Esophagus muscularis mucosa (tissue), 4 donors: ENCODE results near the gene ABR. TPM values are rescaled to one million over a fixed set of nuclear protein-coding genes. Genes with fewer than 3 reads are reported as not detected.

Experiments
- DNase-seq: peaks from one replicate; pipeline ENCODE4 v3.0.0-alpha.2; 2017; ENCODE audit errors: extremely low spot score
- H3K27ac ChIP-seq, 4 donors: fragments of 200-600 bp; sonication (generic); replicated peaks in 1 of 4; 1 replicate in 3 of 4; 2 replicates in 1 of 4; pipeline ENCODE4 v1.5.1; 2016 to 2019; ENCODE audit warnings: mild to moderate bottlenecking in 1 of 4
- H3K27me3 ChIP-seq, 4 donors: fragments of 200-600 bp; sonication (generic); one replicate each; pipeline versions ENCODE4 v1.5.1 to v1.6.0; 2016 to 2019
- H3K36me3 ChIP-seq, 4 donors: fragments of 200-600 bp; sonication (generic); one replicate each; pipeline ENCODE4 v1.5.1; 2016 to 2019
- H3K4me1 ChIP-seq, 4 donors: fragments of 200-600 bp; sonication (generic); one replicate each; pipeline ENCODE4 v1.5.1; 2016 to 2019
- H3K4me3 ChIP-seq, 4 donors: fragments of 200-600 bp; sonication (generic); 1 replicate in 2 of 4; 2 replicates in 2 of 4; pipeline ENCODE4 v1.5.1; 2016 to 2019; ENCODE audit warnings: mild to moderate bottlenecking in 4 of 4, moderate library complexity in 1 of 4
- H3K9me3 ChIP-seq, 4 donors: fragments of 200-600 bp; sonication (generic); 1 replicate in 3 of 4; 2 replicates in 1 of 4; pipeline ENCODE4 v1.5.1; 2016 to 2019
- CTCF ChIP-seq, 3 experiments: fragments of 200-600 bp in 2 of 3; fragments of 450-650 bp in 1 of 3; sonication (generic) in 2 of 3; IDR thresholded peaks; one replicate each; pipeline ENCODE4 v1.5.1; 2017 to 2019; ENCODE audit warnings: antibody characterized with exemption in 3 of 3, mild to moderate bottlenecking in 2 of 3, moderate library complexity in 1 of 3
- EP300 ChIP-seq: sonication (generic); formaldehyde crosslinking; IDR thresholded peaks from one replicate; pipeline ENCODE4 v1.6.1; 2017; ENCODE audit warnings: antibody characterized with exemption
- POLR2A ChIP-seq: fragments of 450-650 bp; IDR thresholded peaks from one replicate; pipeline ENCODE4 v1.6.1; 2017; ENCODE audit warnings: antibody characterized with exemption, moderate library complexity, mild to moderate bottlenecking, low read depth
- POLR2AphosphoS5 ChIP-seq, 2 donors: sonication (generic); formaldehyde crosslinking; IDR thresholded peaks; one replicate each; pipeline ENCODE4 v1.6.1; 2017; ENCODE audit warnings: antibody characterized with exemption in 2 of 2
- WGBS: methylation state at CpG from one replicate; pipeline ENCODE4 v1.1.5; 2018; 5-methylcytosine and 5-hydroxymethylcytosine counted together
- intact Hi-C: fragments of 100-400 bp; cut with DNase I; formaldehyde crosslinking; loops from one replicate; pipeline ENCODE4 v1.15.1; 2023
- total RNA-seq, 4 donors: library from RNA; depleted of rRNA; stranded (reverse); fragments of >200 nt; gene quantifications; one replicate each; pipeline versions ENCODE4 v1.1.0 to v1.2.1, GENCODE V29; 2016

Gene ABR
- total RNA-seq, 4 donors from 2014 or later = 98.4 to 142 (median 114) TPM

GRCh38 chr17:965311-965989 is 214.3 kb downstream of the ABR start:
- DNase-seq = no peak
- TF ChIP-seq POLR2AphosphoS5 (IDR thresholded peaks at IDR 0.05) (no peak), POLR2A (no peak), CTCF (IDR thresholded peaks at IDR 0.05) (no peak), EP300 (no peak)
- 79% methylated on average over 9 of the region's 12 CpGs for WGBS

GRCh38 chr17:964876-965275 is 214.9 kb downstream of the ABR start:
- intact Hi-C loops = no loop called here
- H3K27me3 ChIP-seq = no peaks in the 10 kb centered on the region
- DNase-seq = no peak
- no peaks in the 10 kb centered on the region for H3K9me3 ChIP-seq
- H3K4me1 ChIP-seq = peaks cover 0 to 59% (median 50%) of the 10 kb centered on the region in 4 donors
- H3K27ac ChIP-seq = peak overlapping the region in 1 of 4 donors; percentile 68
- no peaks in the 10 kb centered on the region for H3K36me3 ChIP-seq
- TF ChIP-seq EP300 = no peak
- TF ChIP-seq POLR2A = no peak
- no peak for TF ChIP-seq CTCF (IDR thresholded peaks at IDR 0.05)
- no peak for TF ChIP-seq POLR2AphosphoS5 (IDR thresholded peaks at IDR 0.05)
- 58% methylated on average over 14 of the region's 14 CpGs for WGBS
- H3K4me3 ChIP-seq = no peak overlapping the region

More at GRCh38 chr17:965311-965989, 214.3 kb downstream of the ABR start:
- Histone ChIP-seq H3K36me3 (no peaks in the 10 kb centered on the region), H3K4me3 (no peak overlapping the region), H3K9me3 (no peaks in the 10 kb centered on the region), H3K27me3 (no peaks in the 10 kb centered on the region), H3K4me1 (peaks cover 0 to 65% (median 56%) of the 10 kb centered on the region in 4 donors), H3K27ac (peak overlapping the region in 1 of 4 donors; percentile 68)
- intact Hi-C loops = no loop called here

- Histone ChIP-seq H3K9me3 (no peaks in the 10 kb centered on the region), H3K27ac (no peak overlapping the region), H3K27me3 (no peaks in the 10 kb centered on the region), H3K36me3 (no peaks in the 10 kb centered on the region), H3K4me3 (no peak overlapping the region), H3K4me1 (peaks cover 0 to 61% (median 50%) of the 10 kb centered on the region in 4 donors)
- intact Hi-C loops = no loop called here
- 67% methylated on average over 11 of the region's 11 CpGs for WGBS
- TF ChIP-seq EP300 = no peak
- TF ChIP-seq POLR2A = no peak
- no peak for DNase-seq
Measured at GRCh38 chr17:962670-963069, 217.1 kb downstream of the ABR start.

- no peaks in the 10 kb centered on the region for H3K36me3 ChIP-seq
- peaks cover 0 to 66% (median 53%) of the 10 kb centered on the region in 4 donors for H3K4me1 ChIP-seq
- no peaks in the 10 kb centered on the region for H3K27me3 ChIP-seq
- no peak for DNase-seq
- intact Hi-C loops = no loop called here
- H3K9me3 ChIP-seq = no peaks in the 10 kb centered on the region
- no peak overlapping the region for H3K27ac ChIP-seq
- WGBS = 83% methylated on average over 8 of the region's 8 CpGs
- TF ChIP-seq CTCF (IDR thresholded peaks at IDR 0.05) (no peak), POLR2AphosphoS5 (IDR thresholded peaks at IDR 0.05) (no peak), POLR2A (no peak), EP300 (no peak)
- no peak overlapping the region for H3K4me3 ChIP-seq
Measured at GRCh38 chr17:962166-962565, 217.6 kb downstream of the ABR start.

- H3K9me3 ChIP-seq = no peaks in the 10 kb centered on the region
- 88% methylated on average over 23 of the region's 31 CpGs for WGBS
- intact Hi-C loops = no loop called here
Measured at GRCh38 chr17:958712-959451, 220.9 kb downstream of the ABR start.

More at GRCh38 chr17:958712-959451, 220.9 kb downstream of the ABR start:
- Histone ChIP-seq H3K27me3 (no peaks in the 10 kb centered on the region), H3K36me3 (no peaks in the 10 kb centered on the region), H3K27ac (peak overlapping the region; percentile 78 to 90 (median 82)), H3K4me3 (no peak overlapping the region), H3K4me1 (peaks cover 7 to 65% (median 51%) of the 10 kb centered on the region in 4 donors)
- DNase-seq = no peak
- TF ChIP-seq POLR2AphosphoS5 (IDR thresholded peaks at IDR 0.05) = no peak
- TF ChIP-seq CTCF (IDR thresholded peaks at IDR 0.05) = no peak
- TF ChIP-seq EP300 = no peak
- TF ChIP-seq POLR2A = no peak
